ENCODE measurements around the gene CRB2.

CRB2 gene

DNA sequence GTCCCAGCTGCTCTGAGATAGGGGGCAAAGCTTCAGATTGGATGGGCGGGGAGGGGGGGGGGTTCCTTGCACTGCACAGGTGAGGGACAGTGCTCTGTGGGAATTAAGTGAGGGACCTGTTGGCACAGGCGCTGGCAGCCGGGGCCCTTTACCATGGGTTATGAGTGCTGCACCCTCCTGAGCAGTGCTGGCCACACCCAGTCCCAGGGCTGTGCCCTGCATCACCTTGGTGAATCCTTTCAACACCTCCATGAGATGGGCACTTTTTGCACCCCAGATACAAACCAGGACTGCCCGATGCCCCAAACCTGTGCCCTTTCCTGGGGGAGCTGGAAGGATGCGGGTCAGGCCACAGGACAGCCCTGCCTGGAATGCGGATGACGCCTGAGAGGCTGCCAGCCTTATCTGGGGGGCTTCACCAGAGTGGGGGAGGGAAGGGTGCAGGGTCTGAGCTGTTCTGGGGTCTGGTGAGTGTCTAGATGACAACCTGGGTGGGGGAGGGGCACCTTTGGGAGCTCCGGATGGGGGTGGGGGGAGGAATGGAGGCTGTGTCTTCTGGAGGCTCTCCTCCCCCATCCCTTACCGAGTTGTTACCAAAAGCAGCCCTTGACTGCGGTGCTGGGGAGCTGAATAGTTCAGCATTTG lies 5.2 kb downstream of the CRB2 start:
- FAIRE-seq: no peak
- no peak for DNase-seq (ENCODE audit: extremely low spot score, insufficient read length, low read depth)

GRCh38 chr9:123361731-123362510 lies 5.9 kb downstream of the CRB2 start:
- FAIRE-seq (no peak), DNase-seq (ENCODE audit: extremely low spot score, insufficient read length, low read depth) (no peak)

- no peak for DNase-seq (ENCODE audit: extremely low spot score, insufficient read length, low read depth)
- no peak for FAIRE-seq
Measured at GRCh38 chr9:123362856-123363255, 6.9 kb downstream of the CRB2 start.

- DNase-seq (ENCODE audit: extremely low spot score, insufficient read length, low read depth) (no peak), FAIRE-seq (no peak)
Measured at GRCh38 chr9:123364241-123364824, 8.3 kb downstream of the CRB2 start.

GRCh38 chr9:123365287-123365880 lies 9.4 kb downstream of the CRB2 start:
- FAIRE-seq (no peak), DNase-seq (ENCODE audit: extremely low spot score, insufficient read length, low read depth) (no peak)

- FAIRE-seq (no peak), DNase-seq (ENCODE audit: extremely low spot score, insufficient read length, low read depth) (no peak)
Measured at GRCh38 chr9:123365881-123366528, 10.0 kb downstream of the CRB2 start.

- FAIRE-seq: no peak
Measured at GRCh38 chr9:123368023-123368422, 12.0 kb downstream of the CRB2 start.

GRCh38 chr9:123368536-123369153 lies 12.6 kb downstream of the CRB2 start:
- FAIRE-seq (no peak), DNase-seq (ENCODE audit: extremely low spot score, insufficient read length, low read depth) (no peak)

More at GRCh38 chr9:123368023-123368422, 12.0 kb downstream of the CRB2 start:
- no peak for DNase-seq (ENCODE audit: extremely low spot score, insufficient read length, low read depth)

- FAIRE-seq (no peak), DNase-seq (ENCODE audit: extremely low spot score, insufficient read length, low read depth) (no peak)
Measured at GRCh38 chr9:123369296-123369695, 13.3 kb downstream of the CRB2 start.

- no peak for FAIRE-seq
- no peak for DNase-seq (ENCODE audit: extremely low spot score, insufficient read length, low read depth)
Measured at GRCh38 chr9:123370108-123370507, 14.1 kb downstream of the CRB2 start.

DNA sequence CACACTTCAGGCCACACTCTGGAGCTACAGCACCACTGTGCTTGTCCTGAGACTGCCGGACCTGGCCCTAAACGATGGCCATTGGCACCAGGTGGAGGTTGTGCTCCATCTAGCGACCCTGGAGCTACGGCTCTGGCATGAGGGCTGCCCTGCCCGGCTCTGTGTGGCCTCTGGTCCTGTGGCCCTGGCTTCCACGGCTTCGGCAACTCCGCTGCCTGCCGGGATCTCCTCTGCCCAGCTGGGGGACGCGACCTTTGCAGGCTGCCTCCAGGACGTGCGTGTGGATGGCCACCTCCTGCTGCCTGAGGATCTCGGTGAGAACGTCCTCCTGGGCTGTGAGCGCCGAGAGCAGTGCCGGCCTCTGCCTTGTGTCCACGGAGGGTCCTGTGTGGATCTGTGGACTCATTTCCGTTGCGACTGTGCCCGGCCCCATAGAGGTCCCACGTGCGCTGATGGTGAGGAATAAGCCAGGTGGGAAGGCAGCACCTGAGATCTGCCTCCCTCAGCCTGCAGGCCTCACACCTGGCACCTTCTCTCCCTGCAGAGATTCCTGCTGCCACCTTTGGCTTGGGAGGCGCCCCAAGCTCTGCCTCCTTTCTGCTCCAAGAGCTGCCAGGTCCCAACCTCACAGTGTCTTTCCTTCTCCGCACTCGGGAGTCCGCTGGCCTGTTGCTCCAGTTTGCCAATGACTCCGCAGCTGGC lies 14.7 kb downstream of the CRB2 start:
- DNase-seq (ENCODE audit: extremely low spot score, insufficient read length, low read depth) (no peak), FAIRE-seq (no peak)

DNA sequence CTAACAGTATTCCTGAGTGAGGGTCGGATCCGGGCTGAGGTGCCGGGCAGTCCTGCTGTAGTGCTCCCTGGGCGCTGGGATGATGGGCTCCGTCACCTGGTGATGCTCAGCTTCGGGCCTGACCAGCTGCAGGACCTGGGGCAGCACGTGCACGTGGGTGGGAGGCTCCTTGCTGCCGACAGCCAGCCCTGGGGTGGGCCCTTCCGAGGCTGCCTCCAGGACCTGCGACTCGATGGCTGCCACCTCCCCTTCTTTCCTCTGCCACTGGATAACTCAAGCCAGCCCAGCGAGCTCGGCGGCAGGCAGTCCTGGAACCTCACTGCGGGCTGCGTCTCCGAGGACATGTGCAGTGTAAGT lies 15.2 kb downstream of the CRB2 start:
- FAIRE-seq: no peak
- DNase-seq (ENCODE audit: extremely low spot score, insufficient read length, low read depth): no peak

GRCh38 chr9:123371805-123372590 lies 16.0 kb downstream of the CRB2 start:
- FAIRE-seq (no peak), DNase-seq (ENCODE audit: extremely low spot score, insufficient read length, low read depth) (no peak)

- no peak for DNase-seq (ENCODE audit: extremely low spot score, insufficient read length, low read depth)
- no peak for FAIRE-seq
Measured at GRCh38 chr9:123372766-123373446, 16.9 kb downstream of the CRB2 start.

DNA sequence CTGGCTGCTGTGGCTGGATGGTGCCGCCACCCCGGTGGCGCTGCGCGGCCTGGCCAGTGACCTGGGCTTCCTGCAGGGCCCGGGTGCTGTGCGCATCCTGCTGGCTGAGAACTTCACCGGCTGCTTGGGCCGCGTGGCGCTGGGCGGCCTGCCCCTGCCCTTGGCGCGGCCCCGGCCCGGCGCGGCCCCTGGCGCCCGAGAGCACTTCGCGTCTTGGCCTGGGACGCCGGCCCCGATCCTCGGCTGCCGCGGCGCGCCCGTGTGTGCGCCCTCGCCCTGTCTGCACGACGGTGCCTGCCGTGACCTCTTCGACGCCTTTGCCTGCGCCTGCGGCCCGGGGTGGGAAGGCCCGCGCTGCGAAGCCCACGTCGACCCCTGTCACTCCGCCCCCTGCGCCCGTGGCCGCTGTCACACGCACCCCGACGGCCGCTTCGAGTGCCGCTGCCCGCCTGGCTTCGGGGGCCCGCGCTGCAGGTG lies 17.5 kb downstream of the CRB2 start:
- DNase-seq (ENCODE audit: extremely low spot score, insufficient read length, low read depth): no peak
- FAIRE-seq: no peak

GRCh38 chr9:123373946-123374345 lies 17.9 kb downstream of the CRB2 start:
- DNase-seq (ENCODE audit: extremely low spot score, insufficient read length, low read depth) (no peak), FAIRE-seq (no peak)

DNA sequence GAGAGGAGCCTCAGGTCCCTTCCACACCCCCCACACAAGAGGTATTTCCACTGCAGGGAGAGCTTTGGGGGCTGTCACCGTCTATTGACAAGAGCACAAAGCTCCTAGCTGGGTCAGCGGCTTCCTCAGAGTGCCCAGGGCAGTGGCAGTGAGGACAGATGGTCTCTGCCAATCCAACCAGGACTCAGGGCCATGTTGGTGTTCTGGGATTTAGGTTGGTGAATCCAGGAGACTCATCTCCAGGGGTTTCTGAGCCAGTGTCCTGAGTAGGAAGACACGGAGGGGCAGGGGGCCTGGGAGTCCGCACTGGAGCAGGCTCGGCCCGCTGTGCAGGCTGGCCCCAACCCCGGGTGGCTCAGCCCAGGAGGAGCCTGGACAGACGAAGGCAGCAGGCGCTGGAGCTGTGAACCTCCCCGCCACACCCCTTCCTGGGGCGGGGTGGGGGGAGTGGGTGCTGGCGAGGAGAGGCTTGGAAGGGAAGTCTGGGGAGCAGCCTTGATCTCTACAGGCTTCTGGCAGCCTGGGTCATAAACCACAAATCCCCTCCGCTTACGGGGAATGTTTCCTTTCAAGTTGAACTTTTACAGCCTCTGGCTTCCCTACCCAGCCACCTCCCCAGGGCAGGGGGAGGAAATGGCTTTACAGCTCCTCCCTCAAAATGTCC lies 19.6 kb downstream of the CRB2 start:
- FAIRE-seq: no peak
- DNase-seq (ENCODE audit: extremely low spot score, insufficient read length, low read depth): no peak
